ENCODE data around the gene LMO2. TPM values are rescaled to one million over a fixed set of nuclear protein-coding genes. Genes with fewer than 3 reads are reported as not detected.
"Not testable (repeated sequence)": the region's sequence is repeated elsewhere in the genome, so short reads cannot be mapped to it uniquely, and the experiment has no call there.

LMO2 gene
- polyA plus RNA-seq (ENCODE audit: insufficient read depth in 1 of 5, insufficient read length in 5 of 5, low replicate concordance in 1 of 5) = 10 to 100 TPM; 34.0 to 50.1 (median 39.7) TPM
- long read RNA-seq, donor 1, transcript LMO2-202 (3 exons, 1,687 nt) = major isoform, 29 of 38 reads
- long read RNA-seq, donor 1, partial matches to known transcripts = 0 of 38 reads
- long read RNA-seq, donor 1, other reads (novel, unspliced or antisense) = 6 of 38 reads
- long read RNA-seq, donor 2, transcript LMO2-202 (3 exons, 1,687 nt) = major isoform, 9 of 21 reads
- long read RNA-seq, donor 2, transcript LMO2-204 (2 exons, 1,550 nt) = minor isoform, 6 of 21 reads
- long read RNA-seq, donor 2, partial matches to known transcripts = 6 of 21 reads
- long read RNA-seq, donor 2, other reads (novel, unspliced or antisense) = 0 of 21 reads
- long read RNA-seq, donor 3, transcript LMO2-202 (3 exons, 1,687 nt) = major isoform, 10 of 24 reads
- long read RNA-seq, donor 3, partial matches to known transcripts = 0 of 24 reads
- long read RNA-seq, donor 3, other reads (novel, unspliced or antisense) = 10 of 24 reads
- long read RNA-seq, donor 4, transcript LMO2-202 (3 exons, 1,687 nt) = major isoform, 8 of 16 reads
- long read RNA-seq, donor 4, partial matches to known transcripts = 0 of 16 reads
- long read RNA-seq, donor 4, other reads (novel, unspliced or antisense) = 5 of 16 reads
- long read RNA-seq, donor 5, transcript LMO2-202 (3 exons, 1,687 nt) = major isoform, 23 of 53 reads
- long read RNA-seq, donor 5, partial matches to known transcripts = 26 of 53 reads
- long read RNA-seq, donor 5, other reads (novel, unspliced or antisense) = 0 of 53 reads
- long read RNA-seq, donor 6, transcript LMO2-202 (3 exons, 1,687 nt) = major isoform, 15 of 31 reads
- long read RNA-seq, donor 6, transcript LMO2-204 (2 exons, 1,550 nt) = minor isoform, 5 of 31 reads
- long read RNA-seq, donor 6, partial matches to known transcripts = 10 of 31 reads
- long read RNA-seq, donor 6, other reads (novel, unspliced or antisense) = 0 of 31 reads
- long read RNA-seq, donor 7, transcript LMO2-202 (3 exons, 1,687 nt) = major isoform, 19 of 35 reads
- long read RNA-seq, donor 7, partial matches to known transcripts = 5 of 35 reads
- long read RNA-seq, donor 7, other reads (novel, unspliced or antisense) = 9 of 35 reads
- long read RNA-seq, donor 8, partial matches to known transcripts = 0 of 4 reads
- long read RNA-seq, donor 8, other reads (novel, unspliced or antisense) = 0 of 4 reads

DNA sequence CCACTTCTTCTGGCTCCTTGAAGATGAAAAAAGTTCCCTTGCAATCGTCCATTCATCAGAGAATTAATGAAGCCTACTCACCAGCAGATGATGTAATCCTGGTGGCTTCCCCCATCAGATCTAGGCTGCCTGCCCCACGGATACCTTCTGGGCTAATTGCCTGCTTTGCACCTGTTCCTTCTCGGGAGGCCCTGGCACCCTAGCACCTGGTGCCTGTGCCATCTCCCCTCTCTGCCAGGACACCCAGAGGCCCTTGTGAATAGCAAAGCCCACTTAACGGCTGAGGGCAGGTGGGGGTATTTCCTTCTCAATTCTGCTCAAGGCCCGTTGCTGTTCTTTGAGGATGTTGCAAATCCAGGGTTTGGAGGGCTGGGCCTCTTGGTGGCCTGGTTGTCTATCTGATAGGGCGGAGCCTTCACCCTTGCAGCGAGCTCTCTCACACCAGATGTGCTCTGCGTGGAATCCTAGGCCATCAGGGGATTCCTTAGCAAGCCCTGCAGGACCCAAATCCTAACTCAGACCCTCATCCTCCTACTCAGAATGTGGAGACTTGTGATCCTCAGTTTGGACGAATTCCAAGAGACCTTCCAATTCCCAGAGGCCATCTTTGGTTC is at the start of gene LMO2:
Gene LMO2, minus strand, starts transcription at position 363 of the 614 bp plus-strand sequence. CDS start 22,360 bp downstream, outside the sequence.
- DNase-seq = no peak

DNA sequence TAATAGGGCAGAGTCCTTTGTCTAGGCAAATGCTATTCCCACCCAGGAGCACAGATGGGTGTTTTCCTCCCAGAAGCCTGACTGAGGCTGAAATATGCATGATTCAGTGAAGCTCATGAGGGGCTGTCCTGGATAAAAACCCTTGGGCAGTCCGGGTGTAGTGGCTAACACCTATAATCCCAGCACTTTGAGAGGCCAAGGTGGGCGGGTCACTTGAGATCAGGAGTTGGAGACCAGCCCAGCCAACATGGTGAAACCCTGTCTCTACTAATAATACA is 48.6 kb upstream of the LMO2 start:
- no peak for DNase-seq

DNA sequence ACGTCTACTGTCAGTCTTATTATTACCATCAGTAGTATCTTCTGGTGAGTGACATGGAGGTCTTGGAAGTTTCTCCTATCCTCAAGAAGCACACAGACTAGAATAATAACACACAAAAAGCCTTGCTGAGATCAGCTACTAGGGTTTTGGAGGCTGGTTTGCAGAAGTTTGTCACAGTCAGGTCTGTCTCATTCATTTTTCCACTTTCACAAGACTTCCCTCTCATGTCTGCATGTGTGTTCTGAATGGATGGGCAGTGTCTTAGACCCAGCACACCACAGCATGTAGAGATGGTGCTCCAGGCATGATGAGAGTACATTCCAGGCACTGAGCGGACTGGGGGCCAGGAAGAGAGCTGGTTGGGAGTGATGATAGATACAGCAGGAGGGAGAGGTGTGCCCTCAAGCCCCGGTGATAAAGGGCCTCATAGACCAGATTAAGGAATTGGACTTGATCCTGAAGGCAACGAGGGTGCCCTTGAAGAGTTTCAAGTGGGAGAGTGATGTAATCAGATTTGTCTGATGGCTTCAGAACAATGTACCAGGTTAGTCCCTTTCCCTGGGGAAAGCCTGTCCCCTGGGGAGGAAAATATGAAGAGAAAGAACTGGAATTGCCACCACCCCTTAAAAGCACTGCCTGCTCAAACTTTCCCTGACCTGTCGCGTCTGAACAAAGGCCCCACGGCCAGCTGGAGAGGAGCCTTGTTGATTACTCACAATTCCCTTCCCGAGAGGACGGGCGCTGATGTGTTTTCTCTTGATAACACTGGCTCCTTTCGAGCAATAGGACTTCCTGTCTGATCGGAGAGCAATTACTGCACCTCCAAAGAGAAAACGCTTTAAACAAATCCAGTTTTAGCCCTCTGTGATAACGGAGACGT is 45.1 kb upstream of the LMO2 start:
- peak in 1 of 2 donors; percentile 36 for DNase-seq

DNA sequence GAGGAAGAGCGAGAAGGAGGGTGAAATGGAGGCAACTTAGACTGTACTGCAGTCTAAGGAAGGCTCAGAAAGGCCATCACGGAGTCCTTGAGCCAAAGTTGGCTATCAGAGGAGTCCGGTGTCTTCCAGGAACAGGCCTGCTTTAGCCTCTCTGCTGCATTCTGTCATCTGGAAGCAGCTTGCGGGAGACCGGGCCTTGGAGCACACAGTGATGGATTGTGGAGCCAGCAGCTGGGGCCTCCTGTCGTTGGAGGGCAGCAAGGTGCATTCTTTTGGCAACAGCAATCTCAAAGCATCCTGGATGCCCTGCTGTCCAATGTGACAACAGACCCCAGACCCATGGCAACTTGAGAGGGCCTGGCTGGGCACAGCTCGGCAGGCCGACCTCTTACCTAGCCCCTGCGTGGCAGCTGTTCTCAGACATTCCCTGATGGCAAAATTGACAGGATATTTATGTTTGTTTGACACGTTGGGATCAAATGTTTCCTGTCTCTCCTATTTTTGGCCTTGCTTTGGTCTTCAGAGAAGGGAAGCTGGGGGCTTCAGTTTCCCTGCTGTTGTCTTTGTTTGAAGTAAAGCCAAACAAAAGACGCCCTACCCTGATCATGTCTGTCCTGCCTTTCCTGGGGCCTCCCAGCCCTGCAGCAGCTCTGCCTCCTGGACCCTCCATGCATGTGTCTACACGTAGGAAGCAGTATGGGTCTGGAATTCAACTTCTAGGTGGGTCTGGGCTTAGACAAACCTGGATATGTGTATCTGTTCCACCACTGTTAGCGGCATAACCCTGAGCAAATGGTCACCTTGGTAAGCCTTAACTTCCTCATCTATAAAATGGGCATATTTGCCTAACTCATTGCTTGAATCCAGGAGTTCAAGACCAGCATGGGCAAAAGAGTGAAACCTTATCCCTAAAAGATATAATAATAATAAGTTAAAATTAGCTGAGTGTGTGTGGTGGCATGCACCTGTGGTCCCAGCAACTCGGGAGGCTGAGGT is 43.9 kb upstream of the LMO2 start:
- peak in 1 of 2 donors; percentile 34 for DNase-seq

DNA sequence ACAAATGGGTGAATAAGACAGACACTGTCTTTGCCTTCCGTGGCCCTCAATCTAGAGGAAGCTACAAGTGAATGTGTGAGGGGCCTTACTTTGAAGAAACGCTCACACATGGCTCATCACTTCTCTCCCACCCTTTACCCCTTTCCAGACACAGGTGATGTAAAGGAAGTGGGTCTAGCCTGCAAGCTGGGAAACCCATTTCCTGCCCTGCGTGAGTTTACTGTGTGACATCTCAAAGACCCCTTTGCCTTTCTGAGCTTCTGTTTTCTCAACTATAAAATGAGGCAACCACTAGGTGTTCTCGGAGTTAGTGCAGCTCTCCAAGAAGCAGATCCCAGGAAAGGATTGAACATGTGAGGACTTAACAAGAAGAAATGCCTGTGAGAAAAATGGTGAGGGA is 43.1 kb upstream of the LMO2 start:
- DNase-seq = no peak

DNA sequence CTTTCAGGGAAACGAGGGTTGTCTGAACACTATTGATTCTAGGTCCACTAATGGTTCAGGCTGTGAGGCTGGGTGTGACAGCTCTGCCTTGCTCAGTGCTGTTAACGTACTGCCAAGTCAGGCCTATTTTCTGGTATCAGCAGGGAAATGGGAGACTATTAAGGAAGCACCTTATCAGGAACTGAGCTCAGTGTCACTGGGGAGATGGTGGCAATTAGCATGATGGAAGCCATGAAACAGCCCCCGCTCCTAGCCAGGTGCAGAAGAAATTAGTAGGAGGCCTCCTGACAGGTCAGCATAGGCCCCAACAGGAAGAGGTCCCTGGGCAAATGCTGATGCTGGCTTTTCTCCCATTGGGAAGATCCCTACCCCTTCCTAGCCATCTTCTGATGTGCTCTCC is 42.6 kb upstream of the LMO2 start:
- no peak for DNase-seq

DNA sequence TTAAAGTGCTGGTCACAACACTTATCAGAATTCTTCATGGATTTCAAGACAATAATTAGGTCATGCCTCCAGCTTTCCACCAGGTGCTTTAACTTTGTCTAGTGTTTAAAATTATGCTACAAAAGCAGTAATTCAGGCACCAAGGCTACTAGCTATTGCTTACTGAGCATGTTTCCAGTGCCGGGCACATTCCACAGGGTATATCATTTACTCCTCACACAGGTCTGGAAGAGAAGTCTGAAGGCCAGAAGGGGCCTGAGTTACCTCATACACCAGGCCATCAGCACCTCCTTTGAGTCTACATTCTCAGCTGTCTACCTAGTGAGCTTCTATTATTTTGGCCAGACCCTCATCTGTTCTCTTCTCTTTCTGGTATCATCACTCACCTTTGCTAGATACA is 41.7 kb upstream of the LMO2 start:
- DNase-seq = no peak

DNA sequence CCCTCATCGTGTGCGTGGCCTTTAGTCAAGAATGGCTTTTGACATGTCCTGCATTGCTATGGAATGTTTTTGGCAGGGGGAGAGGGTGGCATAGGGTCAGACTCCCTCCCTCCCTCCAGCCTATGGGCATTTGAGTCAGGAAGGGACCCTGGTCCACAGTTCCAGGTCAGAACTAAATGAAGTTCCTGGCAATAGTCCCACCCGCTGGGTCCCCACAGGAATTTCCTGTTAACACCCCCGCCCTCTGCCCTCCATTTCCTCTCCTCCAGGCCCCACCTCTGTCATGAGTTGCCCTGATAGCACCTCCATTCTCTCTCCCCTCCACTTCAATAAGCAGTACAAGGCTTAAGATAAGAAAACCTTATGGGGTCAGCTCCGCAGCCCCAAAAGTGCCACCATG is 40.8 kb upstream of the LMO2 start:
- DNase-seq = no peak

DNA sequence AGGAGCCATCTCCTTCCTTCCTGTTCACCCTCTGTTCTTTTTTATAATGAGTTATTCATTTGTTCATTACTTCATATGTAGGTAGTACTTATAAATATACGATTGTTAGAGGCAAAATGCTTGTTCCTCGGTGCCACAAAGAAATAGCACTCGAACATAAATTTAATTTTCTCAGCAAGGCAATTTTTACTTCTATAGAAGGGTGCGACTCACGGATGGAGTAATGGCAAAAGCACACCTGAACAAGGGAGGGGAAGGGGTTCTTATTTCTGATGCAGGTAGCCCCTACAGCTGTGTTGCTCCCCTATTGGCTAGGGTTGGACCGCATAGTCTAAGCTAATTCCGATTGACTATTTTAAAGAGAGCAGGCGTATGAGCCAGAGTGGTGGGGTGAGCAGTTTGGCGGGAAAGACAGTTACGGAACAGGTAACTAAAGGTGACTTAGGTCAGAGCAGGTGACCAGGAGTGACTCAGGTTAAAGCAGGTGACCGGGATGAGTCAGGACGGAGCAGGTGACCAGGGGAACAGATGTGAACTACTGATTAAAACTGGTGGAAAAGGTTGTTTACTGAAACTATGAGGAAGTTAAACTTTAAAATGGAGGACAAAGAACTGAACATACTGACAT is 40.0 kb upstream of the LMO2 start:
- DNase-seq = not testable (repeated sequence)

DNA sequence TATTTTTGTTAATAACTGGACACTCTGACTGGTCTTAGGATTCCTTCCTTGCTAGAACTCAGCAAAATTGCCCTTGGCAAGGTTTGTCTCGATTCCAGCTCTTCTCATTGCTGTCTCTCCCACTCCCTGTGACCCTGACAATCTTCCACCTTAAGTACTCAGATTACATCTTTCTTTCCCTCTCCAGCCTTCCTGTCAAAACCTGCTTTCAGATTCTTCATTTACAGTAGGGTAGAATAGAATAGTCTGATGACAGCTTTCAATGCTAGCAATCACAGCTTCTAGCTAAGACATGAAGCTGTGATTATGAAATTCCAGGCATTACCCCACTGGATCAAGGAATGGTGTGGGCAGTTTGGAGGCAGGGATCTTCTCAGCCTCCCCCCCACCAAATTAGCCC is 39.2 kb upstream of the LMO2 start:
- DNase-seq = no peak

DNA sequence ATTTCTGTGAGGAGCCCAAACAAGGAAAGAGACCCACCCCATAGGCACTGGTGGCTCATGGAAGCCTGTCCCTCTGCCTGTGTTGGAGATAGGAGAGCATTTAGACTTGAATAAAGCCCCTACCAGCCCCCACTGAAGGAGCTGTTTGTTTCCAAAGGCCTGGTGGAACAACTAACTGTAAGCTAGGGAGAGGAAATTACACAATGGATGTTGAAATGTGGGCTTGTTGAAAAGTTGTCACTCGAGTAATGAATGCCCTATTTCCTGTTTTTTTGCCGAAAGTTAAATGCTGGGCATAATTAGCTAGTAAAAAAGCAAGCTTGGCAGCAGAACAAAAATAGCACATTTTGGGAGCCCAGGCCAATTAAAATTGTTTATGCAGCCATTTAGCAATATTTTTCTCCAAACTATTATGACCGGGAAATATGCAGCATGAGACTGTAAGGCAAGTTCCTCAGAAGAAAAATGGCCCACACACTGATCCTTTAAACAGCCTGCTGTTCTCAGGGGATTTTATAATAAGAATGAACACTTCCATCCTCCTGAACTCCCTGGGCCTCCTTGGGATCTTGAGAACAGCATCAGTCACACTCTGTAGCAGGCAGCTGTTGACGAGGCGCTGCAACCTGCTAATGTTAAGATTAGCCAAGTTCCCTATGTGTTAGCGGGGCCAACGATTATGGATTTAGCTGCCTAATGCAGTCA is 38.6 kb upstream of the LMO2 start:
- peak; percentile 82 to 90 for DNase-seq

DNA sequence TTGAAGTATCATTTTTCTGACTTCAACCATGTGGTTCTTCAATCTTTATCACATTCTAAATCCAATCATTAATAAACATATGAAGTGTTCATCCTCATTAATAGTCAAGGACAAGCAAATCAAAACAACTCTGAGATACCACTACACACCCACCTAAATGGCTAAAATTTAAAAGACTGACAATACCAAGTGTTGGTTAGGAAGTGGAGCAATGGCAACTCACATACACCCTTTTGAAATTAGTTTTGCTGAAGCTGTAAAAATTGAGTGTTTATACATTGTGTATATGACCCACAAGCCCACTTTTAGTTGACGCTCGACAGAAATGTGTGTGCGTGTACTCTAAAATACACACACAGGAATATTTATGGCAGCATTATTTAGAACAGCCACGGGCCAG is 36.7 kb upstream of the LMO2 start:
- DNase-seq = no peak

DNA sequence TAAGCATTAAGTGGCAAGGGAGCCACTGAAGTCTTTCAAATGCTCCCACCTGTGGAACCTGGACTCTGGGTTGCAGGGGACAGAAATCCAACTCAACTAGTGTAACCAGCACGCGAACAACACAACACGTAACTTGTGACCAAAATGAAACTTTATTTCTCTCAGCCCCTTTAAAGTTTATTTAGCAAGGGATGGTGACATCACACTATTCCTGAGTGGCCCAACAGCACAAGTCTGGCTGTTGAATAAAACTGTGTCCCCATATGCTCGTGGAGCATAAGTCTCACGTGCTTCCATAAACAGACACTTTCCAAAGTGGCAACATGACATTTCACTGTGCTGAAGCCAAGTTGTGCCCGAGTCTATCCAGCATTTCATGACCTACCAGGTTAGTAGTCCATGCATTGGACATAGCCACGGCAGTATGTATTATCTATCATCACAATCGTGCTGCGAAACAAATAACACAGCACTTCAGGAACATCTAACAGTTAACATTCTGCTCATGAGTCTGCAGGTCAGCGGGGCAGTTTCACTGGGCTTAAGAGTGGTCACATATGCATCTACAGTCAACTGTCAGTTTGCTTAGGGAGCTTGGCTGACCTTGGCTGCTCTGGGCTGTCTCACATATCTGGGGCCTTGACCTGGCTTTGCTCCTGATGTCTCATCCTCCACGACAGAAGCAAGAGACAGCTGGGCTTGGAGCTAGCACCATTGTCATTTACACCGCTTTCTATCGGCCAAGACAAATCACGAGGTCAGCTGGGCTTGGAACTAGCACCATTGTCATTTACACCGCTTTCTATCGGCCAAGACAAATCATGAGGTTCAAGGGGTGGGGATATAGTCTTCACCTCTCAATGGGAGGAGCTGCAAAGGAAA is 35.0 kb upstream of the LMO2 start:
- DNase-seq = no peak

DNA sequence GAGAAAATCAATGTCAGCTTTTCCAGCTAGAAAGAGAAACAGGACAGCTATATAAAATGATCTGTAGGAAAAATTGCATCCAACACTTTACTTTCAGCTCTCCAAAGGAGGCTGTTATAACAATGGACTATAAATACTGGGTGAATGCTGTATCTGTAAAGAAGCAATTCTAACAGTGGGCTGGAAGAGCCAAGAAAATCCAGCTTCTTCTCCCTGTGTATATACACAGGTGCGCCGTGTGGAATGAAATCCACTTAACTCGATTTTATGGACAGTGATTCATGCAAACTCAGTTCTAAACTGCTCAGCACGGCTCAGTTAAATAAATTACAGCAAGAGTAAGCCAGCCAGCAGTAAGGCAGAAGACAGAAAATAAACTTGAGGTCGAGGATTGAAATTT is 32.5 kb upstream of the LMO2 start:
- no peak for DNase-seq

DNA sequence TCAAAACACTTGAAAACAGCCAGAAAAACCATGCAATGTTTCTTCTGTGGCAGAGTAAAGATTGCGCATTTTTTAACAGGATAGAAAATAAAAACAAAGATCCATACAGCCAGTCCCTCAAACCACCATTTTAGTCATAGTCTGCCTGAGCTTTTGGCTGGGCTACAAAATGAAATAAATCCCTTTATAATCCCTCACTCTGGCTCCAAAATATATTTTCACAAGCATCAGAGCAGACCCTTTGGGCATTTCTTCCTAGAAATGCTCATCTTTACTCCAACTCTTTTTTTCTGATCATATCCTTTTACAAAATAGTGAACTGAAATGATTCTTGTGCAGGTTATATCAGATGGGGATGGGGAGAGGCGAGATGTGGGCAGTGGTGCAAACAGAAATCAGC is 31.8 kb upstream of the LMO2 start:
- no peak for DNase-seq

DNA sequence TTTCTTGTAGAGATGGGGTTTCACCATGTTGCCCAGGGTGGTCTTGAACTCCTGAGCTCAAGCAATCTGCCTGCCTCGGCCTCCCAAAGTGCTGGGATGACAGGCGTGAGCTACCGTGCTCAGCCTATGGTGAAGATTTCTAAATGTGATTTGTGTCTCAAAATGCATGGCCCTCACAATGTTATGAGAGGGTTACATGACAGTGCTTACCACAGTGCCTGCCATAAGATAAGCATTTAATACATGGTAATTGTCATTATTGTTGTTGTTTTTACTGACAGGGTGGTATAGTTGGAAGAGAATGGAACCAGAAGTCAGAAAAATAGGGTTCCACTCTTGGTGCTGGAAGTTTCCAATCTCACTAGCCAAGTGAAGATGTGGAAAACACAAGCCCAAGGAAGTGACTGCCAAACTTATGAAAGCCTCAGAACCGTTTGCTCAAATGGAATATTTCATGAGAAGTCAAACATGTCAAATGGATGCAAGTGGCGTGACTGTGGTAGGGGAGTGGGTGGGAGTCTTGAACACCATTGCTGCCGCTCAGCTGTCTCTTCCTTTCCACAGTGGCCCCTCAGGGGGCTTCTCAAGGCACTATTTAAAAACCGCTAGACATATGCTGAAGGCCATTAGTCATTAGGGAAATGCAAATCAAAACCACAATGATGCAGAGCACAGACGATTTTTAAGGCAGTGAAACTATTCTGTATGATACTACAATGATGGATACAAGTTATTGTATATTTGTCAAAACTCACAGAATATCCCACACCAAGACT is 29.1 kb upstream of the LMO2 start:
- no peak for DNase-seq

DNA sequence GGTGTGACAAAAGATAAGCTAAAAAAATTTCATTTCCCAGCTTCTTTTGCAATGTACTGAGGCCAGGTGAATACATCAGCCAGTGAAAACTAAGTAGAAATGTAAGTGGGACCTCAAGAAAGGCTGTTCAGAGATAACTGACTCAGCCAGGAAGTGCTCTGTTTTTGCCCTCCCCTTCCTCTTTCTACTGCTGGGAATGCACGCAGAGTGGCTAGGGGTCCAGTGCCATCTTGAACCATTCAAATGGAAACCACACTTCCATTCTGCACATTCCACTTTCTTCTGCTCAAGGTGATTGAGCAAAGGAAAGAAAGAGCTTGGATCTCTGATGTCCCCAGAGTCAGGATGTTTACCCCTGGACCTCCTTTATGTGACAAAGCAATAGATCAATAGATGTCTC is 27.8 kb upstream of the LMO2 start:
- DNase-seq = no peak

All from right lung (tissue), 10 donors.